Measurements from ENCODE around the gene CCND1.

Gene CCND1

DNA sequence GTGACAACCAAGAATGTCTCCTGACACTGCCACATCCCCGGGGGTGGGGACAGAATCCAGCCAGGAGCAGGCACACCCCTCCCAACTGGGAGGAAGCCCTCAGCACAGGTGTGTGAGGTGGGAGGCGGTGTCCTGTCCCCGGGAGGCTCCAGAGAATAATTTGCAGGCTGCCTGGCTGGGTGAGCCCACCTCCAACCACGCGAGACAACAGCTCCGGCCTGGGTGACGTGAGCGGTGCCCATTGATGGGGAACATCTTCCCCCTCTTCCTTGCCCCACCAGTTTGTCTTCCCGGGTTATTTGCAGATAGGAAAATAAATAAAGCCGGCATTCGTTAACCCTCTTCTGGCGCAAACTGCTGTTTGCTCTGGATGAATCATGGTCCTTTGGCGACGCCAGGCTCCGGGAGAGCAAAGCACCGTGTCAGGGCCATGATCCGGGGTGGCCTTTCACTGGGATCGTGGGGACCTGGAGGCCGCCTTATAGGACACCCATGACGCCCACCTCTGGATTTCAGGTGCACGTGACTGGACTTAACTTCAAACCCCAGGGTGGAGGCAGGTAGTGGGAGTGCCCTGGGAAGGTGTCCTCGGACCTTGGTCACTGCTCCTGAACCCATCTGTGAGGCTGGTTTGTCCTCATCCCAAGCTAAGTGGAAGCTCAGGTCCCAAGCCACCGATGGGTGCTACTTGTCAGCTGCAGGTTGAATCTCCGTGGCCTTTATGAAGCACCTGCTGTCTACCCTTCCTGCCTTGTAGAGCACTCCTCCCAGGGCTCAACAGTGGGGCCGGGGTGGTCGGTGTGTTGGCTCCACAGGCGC is 13.9 kb downstream of the CCND1 start:
- no peak for DNase-seq

DNA sequence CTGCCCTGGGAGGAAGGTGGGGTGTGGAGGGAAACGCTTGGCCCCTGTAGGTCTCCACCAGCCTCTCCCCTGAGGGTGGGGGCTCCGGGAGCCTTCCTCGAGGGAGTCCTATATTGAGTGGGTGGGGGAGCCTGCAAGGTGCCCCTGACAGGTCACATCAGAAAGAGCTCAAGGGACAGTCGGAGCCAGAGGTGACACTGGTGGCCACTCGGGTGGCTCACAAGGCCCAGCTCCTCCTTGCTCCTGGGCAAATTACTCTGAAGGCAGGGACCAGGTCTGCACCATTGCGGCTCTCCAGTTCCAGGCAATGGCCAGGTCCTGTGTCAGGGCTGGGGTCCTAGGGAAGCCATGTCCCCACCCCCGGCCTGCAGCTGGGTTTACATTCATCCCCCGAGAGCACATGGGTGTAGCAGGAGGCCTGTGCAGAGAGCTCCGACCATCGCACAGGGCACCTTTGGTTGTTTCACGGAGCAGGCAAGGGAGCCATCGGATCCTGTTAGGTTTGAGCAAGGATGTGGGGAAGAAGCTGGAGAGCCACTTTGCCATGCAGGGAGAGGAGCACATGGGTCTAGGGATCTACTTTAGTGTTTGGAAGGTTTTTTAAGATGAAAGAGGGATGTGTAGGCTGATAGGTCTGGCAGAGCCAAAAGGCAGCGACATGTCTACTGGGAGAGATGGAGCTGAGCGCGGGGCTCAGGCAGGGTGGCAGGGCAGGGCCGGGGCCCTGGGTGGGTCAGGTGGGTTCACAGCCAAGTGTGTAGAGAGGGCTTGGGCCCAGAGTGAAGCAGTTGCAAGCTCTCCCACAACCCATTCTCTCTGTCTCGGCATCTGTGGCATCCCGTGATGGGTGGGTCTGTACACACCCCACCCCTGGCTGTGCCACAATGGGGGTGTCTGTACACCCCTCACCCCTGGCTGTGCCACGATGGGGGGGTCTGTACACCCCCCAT is 14.8 kb downstream of the CCND1 start:
- no peak for DNase-seq

DNA sequence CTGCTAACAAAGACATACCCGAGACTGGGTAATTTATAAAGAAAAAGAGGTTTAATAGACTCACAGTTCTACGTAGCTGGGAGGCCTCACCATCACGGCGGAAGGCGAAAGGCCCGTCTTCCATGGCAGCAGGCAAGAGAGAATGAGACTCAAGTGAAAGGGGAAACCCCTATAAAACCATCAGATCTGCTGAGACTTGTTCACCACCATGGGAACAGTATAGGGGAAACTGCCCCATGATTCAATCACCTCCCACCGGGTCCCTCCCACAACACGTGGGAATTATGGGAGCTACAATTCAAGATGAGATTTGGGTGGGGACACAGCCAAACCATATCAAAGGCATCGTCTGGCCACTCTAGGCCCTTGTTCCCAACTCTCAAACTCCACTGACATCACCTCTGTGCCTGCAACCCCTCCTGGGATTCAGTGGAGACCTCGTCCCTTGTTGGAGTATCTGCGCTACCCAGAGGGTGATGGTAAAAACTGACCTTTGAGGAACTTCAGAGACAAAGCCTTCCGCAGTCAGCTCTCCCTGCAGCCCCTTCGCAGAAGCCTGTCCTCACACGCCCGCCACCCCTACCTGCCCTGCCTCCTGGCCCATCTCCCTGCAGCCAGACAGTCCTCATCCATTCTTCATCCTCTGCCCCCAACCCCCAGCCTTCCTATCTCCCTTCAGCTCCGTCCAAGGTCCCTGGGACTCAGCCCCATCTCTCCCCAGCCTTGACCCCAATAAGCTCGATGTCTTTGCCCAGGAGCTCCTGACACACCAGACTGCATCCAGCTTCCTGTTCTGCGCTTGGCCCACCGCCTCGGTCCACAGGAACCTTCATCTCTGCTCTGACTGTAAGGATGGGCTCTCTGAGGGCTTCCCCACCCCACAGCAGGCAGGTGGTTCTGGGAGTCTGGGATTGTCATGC is 15.8 kb downstream of the CCND1 start:
- DNase-seq = no peak

DNA sequence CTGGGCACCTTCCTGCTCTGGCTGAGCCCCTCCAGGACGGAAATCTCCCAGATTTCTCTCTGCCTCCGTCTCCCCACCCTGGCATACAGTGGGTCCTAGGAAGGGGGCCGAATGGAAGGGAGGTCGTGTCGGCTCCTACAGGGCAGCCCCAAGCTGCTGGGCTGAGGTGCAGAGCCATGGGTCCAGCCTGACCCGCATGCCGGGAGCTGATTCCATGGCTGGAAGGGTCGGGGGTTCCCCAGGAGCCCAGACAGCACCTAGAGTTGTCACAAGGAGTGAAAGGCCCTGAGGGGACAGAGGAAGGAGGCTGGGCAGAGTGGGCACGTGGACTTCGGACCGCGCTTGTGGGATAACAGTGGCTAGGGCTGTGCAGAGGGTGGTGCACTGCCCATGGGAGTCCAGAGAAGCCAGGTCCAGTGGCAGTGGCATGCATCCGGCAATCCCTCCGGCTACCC is 16.5 kb downstream of the CCND1 start:
- DNase-seq = no peak

DNA sequence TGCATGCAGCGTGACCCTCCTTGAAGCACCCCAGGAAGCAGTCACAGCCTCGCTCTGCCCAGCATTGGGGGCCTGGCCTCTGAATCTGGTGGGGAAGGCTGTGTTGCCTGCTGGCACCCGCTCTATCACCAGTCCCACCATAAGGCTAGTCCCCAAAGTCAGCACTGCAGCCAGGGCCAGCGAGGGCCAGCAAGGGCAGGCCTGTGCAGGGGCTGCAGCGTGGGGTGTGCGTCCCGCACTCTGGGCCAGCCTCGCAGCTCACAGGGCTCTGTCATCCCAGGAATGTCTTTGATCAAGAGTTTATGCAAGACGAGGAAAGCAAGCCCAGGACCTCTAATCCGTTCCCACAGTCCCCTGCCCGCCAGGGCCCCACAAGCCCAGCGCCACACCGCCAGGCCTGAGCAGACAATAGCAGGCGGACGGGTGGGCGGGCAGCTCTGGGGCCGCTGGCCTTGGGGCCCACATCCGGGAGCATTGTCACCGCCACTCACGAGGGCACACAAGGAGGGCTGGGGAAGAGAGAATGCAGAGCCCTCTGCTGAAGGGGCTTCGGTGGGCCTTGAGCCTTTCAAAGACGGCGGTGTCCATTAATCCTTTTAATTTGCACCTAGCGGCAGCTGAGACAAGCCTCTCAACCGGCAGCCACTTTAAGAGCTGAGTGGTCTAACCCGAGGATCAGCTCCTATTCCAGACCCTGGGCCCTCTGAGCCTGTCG is 17.1 kb downstream of the CCND1 start:
- no peak for DNase-seq

DNA sequence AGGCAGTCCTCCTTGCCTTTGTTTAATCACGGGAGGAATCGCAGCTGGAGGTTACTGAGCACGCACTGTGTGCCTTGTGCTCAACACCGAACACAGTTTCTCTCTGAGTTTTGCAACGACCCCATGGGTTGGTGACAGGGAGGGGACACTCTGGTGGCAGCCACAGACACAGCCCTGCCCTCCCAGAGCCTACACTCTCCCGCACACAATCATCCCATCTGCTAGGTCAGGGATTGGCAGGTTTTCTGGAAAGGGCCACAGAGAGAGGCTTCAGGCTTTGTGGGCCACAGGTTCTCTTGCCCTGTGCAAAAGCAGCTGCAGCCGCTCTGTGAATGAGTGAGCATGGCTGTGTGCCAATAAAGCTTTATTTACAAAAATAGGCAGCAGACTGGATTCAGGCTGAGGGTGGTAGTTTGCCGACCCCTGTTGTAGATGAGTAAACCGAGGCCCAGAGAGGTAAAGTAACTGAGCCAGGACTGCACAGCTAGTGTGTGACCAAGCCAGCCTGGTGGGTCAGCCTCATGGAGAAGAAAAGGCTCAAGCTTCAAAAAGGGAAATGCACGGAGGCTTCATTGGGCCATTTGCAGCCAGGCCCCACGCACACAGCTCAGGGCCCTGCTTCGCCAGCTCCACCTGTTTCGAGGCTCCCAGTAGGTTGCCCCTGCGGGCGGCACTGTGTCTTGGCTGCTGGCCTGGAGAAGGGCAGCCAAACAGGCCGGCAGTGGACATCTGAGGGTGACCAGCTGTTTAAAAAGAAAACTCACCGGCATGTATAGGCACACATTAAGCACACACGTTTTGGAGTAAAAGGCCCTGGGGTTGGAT is 17.9 kb downstream of the CCND1 start:
- no peak for DNase-seq

DNA sequence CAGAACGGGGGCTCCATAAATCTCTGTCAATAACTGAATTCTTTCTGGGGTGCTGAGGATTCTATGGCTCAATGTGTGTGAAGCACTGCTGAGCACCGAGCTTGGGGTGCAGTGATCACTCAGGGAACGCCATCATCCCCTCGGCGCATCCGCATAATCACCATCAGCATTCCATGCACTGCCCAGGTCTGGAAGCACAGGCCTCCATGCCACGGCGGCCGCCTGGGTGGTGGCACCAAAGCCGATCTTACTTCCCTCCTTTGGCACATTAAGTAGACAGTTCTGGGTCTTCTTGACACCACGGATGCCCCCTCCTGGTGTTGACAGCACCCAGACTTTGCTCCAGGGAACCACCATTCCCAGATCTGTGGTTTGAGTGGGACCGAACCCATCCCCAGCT is 18.6 kb downstream of the CCND1 start:
- DNase-seq = no peak

DNA sequence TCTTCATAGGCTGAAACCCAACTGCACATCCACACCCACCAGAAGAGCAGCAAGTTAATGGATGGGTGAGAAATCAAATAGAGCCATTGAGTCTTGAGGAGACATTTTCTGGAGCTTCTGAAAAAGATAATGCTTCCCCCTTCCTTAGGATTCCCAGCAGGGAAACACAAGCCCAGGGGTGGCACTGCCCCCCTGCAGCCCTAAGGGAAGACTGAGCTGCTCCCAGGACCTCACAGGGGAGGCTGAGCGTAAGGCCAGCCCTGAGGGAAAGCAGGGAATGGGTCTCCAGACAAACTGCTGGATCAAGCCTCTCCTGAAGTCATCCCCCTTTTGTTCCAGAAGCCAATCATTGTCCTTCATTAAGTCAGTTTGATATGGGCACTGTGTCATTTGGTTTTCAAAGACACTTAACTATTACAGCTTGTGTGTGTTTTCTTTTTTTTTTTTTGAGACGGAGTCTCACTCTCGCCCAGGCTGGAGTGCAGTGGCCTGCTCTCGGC is 19.1 kb downstream of the CCND1 start:
- no peak for DNase-seq

DNA sequence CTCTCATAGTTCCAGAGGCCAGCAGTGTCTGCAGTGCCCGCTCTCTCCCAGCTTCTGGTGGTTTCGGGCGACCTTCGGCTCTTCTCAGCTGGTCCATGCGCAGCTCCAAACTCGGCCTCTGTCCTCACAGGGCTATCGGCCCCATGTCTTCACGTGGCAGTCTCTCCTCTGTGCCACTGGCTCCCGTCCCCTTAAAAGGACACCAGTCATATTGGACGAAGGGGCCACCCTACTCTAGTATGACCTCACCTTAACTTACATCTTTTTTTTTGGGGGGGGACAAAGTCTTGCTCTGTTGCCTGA is 20.4 kb downstream of the CCND1 start:
- DNase-seq = no peak

DNA sequence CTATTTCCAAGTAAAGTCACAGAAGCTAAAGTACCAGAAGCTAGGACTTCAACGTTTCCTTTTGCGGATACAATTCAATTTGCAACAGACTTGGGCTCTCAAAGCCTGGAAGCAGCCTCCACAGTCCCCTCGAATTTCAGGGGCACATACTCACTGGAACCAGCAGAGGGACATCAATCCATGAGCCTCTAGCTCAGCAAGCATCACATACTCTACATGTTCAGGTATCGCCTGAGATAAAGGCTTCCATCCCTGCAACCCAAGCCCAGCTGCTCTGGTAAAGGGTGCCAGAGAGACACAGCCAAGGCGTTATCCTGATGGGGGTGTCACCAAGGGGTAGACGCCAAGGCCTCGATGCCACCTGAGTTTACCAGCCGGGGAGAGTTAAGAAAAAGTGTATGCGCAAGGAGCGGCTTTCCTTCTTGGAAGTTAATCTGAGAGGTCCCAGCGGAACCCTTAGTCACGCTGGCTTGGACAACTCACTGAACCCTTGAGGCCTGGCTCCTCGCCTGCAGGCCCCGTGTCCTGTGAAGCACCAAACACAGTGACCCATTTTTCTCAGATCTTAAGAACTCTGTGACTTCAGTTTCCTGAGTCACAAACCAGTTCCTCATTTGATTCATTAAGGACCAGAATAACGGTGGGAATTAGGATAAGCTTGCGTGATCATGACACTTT is 21.2 kb downstream of the CCND1 start:
- DNase-seq = no peak

DNA sequence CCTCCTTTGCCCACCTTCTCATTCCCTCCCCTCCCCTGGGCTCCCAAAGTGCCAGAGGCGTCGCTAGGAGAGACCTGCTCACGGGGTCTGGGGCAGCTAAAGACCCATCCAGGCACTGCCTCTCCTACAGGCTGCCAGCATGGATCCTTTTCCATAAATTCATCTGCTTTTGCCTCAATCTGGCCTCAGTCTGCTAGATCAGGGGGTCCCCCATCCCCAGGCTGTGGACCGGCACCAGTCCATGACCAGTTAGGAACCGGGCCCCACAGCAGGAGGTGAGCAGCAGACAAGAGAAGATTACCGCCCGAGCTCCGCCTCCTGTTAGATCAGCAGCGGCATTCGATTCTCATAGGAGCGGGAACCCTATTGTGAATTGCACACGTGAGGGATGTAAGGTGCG is 21.9 kb downstream of the CCND1 start:
- DNase-seq = no peak

DNA sequence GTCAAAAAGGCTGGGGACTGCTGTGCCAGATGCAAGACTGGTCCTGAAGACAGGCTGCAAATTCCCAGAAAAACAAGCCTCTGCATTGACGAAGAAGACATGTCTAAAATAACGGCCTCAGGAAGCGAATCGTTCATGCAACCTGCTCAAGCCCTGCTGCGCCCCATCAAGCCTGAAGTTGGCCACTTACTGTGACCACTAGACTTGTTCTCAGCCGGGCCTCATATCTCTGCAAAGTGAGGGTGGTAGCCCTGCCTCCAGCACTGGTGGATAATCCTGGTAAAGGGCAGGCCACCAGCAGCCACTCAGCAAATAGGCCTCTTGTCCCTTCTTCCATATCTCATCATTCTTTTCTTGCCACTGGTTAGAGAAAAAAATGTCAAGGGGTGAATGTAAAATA is 22.4 kb downstream of the CCND1 start:
- no peak for DNase-seq

DNA sequence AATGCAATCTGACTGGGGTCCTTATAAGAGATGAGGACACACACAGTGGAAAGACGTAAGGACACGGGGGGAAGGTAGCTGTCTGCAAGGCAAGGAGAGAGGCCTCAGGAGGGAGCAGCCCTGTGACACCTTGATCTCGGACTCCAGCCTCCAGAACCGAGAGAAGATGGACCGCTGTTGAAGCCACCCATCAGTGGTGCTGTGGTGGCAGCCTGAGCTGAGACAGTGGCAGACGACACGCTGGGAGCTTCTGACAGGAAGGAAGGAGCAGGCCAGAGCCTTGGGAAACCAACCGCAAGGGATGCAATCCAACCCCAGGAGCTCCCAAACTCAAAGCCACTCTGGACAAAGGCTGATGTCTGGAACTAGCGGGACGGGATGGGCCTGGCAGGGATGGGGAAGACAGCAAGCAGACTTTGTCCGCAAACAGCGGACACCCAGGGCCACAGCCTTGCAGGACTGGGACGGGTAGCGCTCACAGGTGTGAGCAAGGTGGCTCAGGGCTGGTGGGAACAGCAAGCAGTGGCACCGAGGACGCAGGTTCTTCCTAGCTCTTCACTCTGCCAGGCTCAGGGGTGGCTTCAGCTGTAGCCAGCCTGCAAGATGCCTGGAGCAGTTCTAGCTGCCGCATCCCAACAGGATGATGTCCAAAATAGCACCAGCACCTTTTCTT is 23.3 kb downstream of the CCND1 start:
- no peak for DNase-seq

DNA sequence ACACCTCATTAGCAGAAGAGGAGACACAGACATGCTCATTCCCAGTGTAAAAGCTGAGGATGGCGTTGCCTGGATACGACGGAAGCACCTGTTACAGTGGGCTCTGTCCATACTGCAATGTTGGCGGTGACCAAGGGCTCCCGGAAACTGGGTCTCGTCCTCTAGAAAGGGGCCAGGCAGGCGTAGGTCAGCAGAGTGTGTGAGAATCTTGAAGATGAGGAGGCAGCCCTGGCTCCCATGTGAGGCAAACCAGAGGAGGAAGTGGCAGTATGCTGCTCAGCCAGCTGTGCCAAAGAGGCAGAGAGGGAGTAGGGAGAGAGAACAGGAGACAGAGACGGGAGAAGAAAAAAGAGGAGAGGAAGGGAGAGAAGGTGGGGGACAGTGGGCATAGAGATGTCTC is 23.9 kb downstream of the CCND1 start:
- DNase-seq = no peak

DNA sequence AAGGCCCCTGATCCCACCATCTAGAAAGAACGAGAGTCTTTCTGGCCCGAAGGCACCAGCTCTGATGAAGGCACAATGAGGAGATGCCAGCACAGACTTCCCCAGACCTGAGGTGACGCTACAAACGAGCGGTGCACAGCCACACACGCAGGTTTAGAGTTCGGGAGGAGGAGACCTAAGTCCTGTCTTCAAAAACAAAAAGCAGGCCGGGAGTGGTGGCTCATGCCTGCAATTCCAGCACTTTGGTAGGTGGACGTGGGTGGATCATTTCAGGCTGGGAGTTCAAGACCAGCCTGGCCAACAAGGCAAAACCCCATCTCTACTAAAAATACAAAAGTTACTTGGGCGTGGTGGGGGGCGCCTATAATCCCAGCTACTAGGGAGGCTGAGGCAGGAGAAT is 24.7 kb downstream of the CCND1 start:
- DNase-seq = no peak

DNA sequence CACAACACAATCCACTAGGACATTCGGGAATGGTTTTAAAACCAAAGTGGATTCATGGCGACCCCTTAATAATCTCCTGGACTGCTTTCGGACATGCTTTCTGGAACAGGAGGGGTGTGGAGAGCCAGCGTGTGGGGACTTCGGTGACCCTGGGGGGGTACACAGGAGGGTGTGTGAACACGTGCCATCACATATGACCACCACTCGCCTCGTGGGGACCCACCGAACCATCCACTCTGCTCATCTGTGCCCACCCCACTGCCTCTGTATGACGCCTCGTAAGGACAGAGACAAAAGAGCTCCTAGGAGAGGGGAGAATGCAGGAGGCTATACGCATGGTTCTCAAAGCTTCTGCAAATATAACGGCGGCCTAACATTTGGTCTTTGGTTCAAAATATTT is 25.3 kb downstream of the CCND1 start:
- DNase-seq = no peak

DNA sequence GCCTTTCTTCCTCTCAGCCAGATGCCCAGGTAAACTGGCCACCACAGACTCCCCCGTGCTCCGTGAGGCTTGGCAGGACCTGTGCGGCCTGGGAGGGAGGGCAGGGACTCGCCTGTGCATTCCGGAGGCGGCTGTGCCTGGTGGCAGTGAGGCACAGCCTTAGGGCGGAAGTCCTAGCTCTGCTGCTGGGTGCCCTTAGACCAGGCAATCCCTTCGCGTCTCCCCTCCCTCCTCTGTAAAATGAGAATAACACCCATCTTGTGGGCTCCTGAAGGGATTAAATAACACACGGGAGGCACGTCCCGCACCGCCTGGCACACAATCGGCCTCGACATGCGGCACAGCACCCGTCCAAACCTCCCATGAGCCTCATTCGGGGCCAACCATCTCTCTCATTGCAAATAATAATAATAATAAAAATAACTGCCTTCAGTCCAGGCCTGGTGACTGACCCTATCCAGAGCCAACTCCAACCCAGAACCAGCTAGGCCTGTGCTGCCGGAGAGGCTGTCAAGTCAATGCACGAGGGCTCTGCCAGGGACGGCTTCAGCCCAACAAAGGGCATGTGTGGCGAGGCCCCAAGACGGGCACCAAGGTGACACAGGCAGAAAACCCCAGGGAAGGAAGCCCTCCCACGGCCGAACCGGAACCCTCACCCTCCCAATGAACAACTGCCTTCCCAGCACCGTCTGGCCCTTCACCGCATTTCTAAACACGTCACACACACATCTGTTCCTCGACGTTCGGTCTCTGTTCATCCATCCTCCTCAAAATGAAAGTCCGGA is 26.0 kb downstream of the CCND1 start:
- no peak for DNase-seq

DNA sequence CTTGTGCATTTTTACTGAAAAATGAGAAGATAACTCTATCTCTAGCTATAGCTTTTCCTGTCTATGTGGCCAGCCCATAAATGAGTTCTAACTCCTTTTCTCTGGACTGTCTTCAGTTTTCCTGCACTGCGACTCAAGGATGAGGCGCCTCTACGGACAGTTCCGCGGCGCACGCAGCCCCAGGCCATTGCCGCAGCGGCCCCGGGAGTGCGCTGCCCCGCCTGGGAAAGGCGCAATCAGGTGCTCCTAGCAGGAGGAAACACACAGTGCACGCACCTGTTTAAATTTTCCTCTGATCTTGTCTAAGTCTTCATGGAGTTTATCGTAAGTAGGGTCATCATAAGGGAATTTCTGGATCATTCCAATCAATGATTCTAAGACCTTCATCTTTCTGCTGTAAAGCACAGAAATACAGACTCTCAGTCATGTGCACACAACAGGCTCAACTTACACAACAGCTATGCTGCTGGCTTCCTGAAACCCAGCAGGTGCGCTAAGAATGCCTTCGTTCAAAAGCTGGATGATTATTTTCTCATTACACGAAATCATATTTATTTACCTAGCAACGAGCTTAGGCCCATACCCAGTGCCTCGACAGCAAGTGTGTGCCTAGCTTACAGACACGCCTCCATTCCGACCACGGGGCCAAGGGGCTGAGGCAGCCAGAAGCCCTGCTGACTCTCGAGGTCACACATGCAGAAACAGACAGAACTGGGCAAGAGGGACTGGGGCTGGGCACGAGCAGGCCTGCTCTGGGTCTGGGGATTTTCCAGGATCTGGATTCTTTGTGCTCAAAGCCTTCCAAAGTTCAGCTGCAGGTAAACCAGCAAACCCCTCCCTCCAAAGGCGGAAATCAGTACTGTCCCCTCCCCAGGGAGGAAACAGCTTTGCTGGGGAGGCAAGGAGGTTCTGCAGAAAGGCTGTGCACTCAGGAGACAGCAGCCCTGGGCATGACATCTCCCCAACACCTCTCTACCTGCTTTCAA is 27.0 kb downstream of the CCND1 start:
- no peak for DNase-seq
